ENCODE results near the gene PSMD9.

GRCh38 chr12:121915841-121916321 is 27.3 kb downstream of the PSMD9 start:
- TF ChIP-seq CTCF (IDR thresholded peaks at IDR 0.05; ENCODE audit: insufficient read depth, low read length, poor library complexity, severe bottlenecking): no peak
- TF ChIP-seq EZH2phosphoT487 (conservative IDR thresholded peaks at IDR 0.05; ENCODE audit: low read length): no peak

Data from SU-DHL-6 (cell line).